Vagina (tissue), 2 donors: ENCODE measurements around the gene ITGB3. TPM values are rescaled to one million over a fixed set of nuclear protein-coding genes. Genes with fewer than 3 reads are reported as not detected.

Experiments used
- DNase-seq, 2 donors: peaks; one replicate each; pipeline ENCODE4 v3.0.0-alpha.2; 2017; ENCODE audit errors: extremely low spot score in 2 of 2
- H3K27ac ChIP-seq: fragments of 200-600 bp; sonication (generic); one replicate; pipeline ENCODE4 v1.5.1; 2019
- H3K27me3 ChIP-seq: fragments of 200-600 bp; sonication (generic); one replicate; pipeline ENCODE4 v1.5.1; 2019
- H3K36me3 ChIP-seq, 2 donors: fragments of 200-600 bp; sonication (generic); one replicate each; pipeline ENCODE4 v1.5.1; 2017 to 2019
- H3K4me1 ChIP-seq: fragments of 200-600 bp; sonication (generic); one replicate; pipeline ENCODE4 v1.5.1; 2019
- H3K4me3 ChIP-seq, 2 donors: fragments of 200-600 bp; sonication (generic); 1 replicate in 1 of 2; 2 replicates in 1 of 2; pipeline ENCODE4 v1.5.1; 2016 to 2019
- H3K9me3 ChIP-seq: fragments of 200-600 bp; sonication (generic); one replicate; pipeline ENCODE4 v1.5.1; 2019
- CTCF ChIP-seq, 3 experiments: fragments of 450-650 bp in 2 of 3; fragments of 200-600 bp in 1 of 3; sonication (generic) in 1 of 3; IDR thresholded peaks; one replicate each; pipeline ENCODE4 v1.5.1; 2017 to 2019; ENCODE audit warnings: antibody characterized with exemption in 3 of 3, mild to moderate bottlenecking in 2 of 3, moderate library complexity in 2 of 3
- POLR2AphosphoS5 ChIP-seq, 2 donors: sonication (generic); formaldehyde crosslinking; IDR thresholded peaks; one replicate each; pipeline ENCODE4 v1.9.0; 2017; ENCODE audit warnings: antibody characterized with exemption in 2 of 2, mild to moderate bottlenecking in 2 of 2, low read depth in 1 of 2; ENCODE audit not compliant: insufficient read depth in 1 of 2
- intact Hi-C: fragments of 100-400 bp; cut with DNase I; formaldehyde crosslinking; loops from one replicate; pipeline ENCODE4 v1.15.1; 2023
- small RNA-seq: library from RNA; depleted of rRNA; stranded (forward); fragments of <200 nt; gene quantifications from one replicate; pipeline ENCODE3, GENCODE V24; 2016
- total RNA-seq: library from RNA; depleted of rRNA; stranded (reverse); fragments of >200 nt; gene quantifications from one replicate; pipeline ENCODE4 v1.2.3, GENCODE V29; 2016

ITGB3 gene
- total RNA-seq, 1 donor from 2014 or later: 6.1 TPM

GRCh38 chr17:47358652-47359051 is 105.0 kb downstream of the ITGB3 start:
- no peak for TF ChIP-seq CTCF (IDR thresholded peaks at IDR 0.05)
- TF ChIP-seq POLR2AphosphoS5 (IDR thresholded peaks at IDR 0.05; ENCODE audit: insufficient read depth in 1 of 2, low read depth in 1 of 2): no peak
- intact Hi-C loops: no loop called here
- Histone ChIP-seq H3K36me3 (no peaks in the 10 kb centered on the region), H3K27me3 (no peaks in the 10 kb centered on the region), H3K9me3 (no peaks in the 10 kb centered on the region), H3K4me3 (no peak overlapping the region), H3K27ac (no peak overlapping the region), H3K4me1 (no peaks in the 10 kb centered on the region)
- DNase-seq: no peak

Small RNAs within 50 kb of the gene (small RNA-seq; reads per million reads assigned to genes)
- not detected for gene RNU7-186P

Other genes with a start within 250 kb of the ITGB3 start
- gene CDC27, start 64.5 kb upstream of the ITGB3 start, total RNA-seq: 91.1 TPM
- gene MYL4, start 44.5 kb upstream of the ITGB3 start, total RNA-seq: not detected
- gene EFCAB13, start 70.1 kb downstream of the ITGB3 start, total RNA-seq: 4.2 TPM